GM12875 (cell line): ENCODE data around the gene GULP1.

Experiments
- H3K4me3 ChIP-seq: one replicate; pipeline ENCODE4 v1.5.1; 2011; ENCODE audit warnings: low read depth, low read length, control low read depth
- TF ChIP-seq, protein P1 (sequence below): IDR thresholded peaks from 2 replicates; pipeline ENCODE4 v1.5.1; 2011; ENCODE audit warnings: low read depth, mild to moderate bottlenecking, control low read depth, inconsistent platforms, low read length, moderate library complexity, borderline replicate concordance; ENCODE audit not compliant: insufficient read depth

GULP1 gene

DNA sequence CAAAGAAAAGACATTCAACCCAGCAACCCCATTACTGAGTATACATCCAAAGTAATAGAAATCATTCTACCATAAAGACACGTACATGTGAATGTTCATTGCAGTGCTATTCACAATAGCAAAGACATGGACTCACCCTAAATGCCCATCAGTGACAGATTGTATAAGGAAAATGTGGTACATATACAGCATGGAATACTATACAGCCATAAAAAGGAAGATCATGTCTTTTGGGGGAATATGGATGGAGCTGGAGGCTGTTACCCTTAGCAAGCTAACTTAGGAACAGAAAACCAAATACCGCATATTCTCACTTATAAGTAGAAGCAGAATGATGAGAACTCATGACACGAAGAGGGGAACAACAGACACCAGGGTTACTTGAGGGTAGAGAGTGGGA lies 145.9 kb downstream of the GULP1 start:
- H3K4me3 ChIP-seq = no peak overlapping the region
- TF ChIP-seq, protein P1, sequence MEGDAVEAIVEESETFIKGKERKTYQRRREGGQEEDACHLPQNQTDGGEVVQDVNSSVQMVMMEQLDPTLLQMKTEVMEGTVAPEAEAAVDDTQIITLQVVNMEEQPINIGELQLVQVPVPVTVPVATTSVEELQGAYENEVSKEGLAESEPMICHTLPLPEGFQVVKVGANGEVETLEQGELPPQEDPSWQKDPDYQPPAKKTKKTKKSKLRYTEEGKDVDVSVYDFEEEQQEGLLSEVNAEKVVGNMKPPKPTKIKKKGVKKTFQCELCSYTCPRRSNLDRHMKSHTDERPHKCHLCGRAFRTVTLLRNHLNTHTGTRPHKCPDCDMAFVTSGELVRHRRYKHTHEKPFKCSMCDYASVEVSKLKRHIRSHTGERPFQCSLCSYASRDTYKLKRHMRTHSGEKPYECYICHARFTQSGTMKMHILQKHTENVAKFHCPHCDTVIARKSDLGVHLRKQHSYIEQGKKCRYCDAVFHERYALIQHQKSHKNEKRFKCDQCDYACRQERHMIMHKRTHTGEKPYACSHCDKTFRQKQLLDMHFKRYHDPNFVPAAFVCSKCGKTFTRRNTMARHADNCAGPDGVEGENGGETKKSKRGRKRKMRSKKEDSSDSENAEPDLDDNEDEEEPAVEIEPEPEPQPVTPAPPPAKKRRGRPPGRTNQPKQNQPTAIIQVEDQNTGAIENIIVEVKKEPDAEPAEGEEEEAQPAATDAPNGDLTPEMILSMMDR = no peak

DNA sequence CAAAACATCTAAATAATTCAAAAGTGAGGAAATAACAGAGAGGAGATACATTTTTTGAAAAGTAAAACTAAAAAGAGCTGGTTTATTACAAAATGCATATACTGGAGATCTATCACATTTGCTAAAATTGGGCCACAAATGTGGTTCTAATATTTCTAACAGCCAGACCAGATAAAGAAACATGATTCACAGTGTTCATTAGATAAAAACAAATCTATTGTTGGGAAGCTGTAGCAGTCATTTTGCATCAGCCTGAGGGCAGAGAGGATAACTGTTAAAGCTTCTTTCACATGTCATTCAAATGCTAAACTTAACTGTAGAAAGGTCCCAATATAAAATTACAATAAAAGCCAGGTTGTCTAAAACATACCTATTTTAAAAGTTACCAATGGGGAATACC lies 148.3 kb downstream of the GULP1 start:
- TF ChIP-seq, protein P1 = no peak
- H3K4me3 ChIP-seq = no peak overlapping the region

DNA sequence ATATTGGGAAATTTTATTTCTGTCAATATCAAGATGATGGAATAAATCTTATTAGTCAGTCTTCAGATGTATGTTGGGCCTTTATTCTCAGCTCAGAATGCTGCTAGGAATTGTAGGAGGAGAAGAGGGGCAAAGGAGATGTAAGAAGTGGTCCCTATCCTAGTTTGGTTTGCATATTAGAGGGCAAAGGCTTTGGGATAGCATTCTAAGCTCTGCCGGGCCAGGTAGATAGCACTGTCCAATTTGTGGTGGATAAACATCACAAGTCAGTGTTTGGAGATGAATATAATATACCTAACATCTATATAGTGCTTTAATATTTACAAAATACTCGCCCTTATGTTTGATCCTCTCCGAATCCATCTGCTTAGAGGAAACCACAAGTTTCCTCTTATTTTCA lies 149.2 kb downstream of the GULP1 start:
- TF ChIP-seq, protein P1 = no peak
- no peak overlapping the region for H3K4me3 ChIP-seq

DNA sequence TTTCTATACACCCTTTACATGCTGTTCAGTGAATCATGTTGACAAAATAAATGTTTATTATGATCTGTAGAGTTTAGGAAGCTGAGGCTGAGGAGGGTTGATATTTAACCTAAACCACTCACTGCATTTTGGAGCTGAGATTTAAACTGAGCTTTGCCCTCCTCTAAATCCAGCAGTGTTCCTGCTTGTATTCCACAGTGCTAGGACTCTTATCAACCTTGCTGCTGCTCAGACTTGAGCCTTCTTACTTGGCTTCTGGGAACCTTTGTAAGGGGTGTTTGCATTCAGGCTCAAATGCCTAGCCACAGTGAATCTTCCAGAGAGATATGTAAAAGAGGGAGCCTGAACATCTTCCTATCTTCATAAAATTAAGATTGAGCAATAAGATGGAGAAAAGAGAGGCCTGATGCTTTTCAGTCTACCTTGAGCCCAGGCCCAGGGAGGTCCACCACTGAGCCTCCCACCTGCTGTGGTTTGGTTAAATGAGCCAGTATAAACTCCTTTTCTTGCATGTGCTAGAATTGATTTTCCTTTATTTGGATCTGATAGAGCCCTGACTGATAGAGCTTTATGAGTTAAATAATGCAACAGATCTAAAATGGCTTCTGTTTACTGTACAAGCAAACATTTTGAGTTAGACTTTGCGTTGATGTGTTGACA lies 149.7 kb downstream of the GULP1 start:
- TF ChIP-seq, protein P1 = no peak
- no peak overlapping the region for H3K4me3 ChIP-seq

DNA sequence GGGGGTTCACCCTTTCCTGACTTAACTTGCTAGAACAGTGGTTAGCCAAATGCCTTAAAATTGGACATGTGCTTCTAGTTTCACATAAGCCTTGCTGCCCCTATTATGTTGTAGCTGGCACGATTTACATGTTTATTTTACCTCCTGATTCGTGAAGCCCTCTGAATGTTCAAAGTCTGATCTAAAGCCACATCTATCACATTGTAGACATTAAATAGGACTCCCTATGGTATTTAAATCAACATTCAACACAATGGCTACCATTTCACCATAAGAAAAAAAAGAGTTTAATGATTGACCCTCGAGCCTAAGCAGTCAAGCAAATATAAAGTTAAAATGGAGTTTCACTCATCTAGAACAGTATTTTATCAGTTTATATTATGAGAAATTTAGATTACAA lies 151.5 kb downstream of the GULP1 start:
- H3K4me3 ChIP-seq = no peak overlapping the region
- TF ChIP-seq, protein P1 = no peak

DNA sequence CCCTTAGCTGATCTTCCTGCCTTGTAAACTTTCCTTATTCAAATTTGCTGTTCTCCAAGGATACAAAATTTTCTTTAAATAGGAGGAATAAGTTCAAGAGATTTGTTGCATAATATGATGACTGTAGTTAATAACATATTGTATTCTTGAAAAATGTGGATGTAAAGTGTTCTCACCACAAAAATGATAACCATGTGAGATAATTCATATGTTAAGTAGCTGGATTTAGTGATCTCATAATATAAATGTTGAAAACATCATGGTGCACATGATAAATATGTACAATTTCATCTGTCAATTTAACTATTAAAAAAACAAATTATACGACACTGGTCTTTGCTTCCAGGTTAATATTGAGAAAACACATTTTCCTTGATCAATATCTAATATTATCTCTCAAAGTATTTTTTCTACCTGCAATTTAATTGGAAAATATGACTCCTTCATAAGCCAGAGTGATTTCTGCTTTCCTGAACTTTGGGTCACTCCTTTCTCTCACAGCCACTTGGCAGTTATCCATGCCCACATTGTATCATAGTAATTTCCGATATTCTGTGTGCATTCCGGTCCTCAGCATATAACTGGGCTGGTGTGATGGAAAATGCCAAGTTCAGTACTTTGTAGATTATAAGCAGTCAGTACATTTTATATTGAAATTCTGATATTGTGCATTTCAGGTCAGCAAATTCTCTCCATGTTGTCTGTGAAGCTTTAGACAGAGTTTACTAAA lies 152.6 kb downstream of the GULP1 start:
- TF ChIP-seq, protein P1 = no peak
- H3K4me3 ChIP-seq = no peak overlapping the region

DNA sequence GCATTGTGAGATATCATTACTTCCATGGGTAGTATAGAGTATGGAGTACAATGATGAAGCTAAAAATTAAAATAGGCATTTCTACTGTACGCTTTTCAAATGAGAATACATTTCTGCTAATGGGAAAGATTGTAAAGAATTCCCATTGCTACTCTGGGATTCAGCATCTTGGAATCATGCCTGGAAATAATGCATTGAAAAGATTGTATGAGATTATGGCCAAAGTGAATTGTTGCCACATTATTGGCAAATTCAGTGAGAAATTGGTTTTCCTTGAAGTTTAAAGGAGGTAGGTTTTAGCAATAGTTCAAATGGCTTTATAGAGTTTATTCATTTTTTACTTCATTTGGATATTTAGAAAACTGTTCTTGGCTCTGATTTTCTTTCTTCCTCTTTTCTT lies 157.9 kb downstream of the GULP1 start:
- H3K4me3 ChIP-seq = no peak overlapping the region
- TF ChIP-seq, protein P1 = no peak
